Measurements from ENCODE around the gene NDUFA12. TPM values are rescaled to one million over a fixed set of nuclear protein-coding genes. Genes with fewer than 3 reads are reported as not detected.

Gene NDUFA12
- total RNA-seq, 1 experiment from 2014 or later, result 79.7 TPM

GRCh38 chr12:95016120-95016519 lies 12.6 kb upstream of the NDUFA12 start:
- BruUV-seq (replicated peaks), result no TSS peak

More at GRCh38 chr12:95016120-95016519, 12.6 kb upstream of the NDUFA12 start:
- ChIA-PET RAD21 (ENCODE audit: low non-redundant PET in 1 of 2, low total read pairs in 2 of 2, uncharacterized antibody in 2 of 2, unreplicated experiment in 2 of 2) (no interaction called here), POLR2A (interaction anchor here (1.0 kb wide), 1 partner anchor 13 kb away, joined by 5 read pairs; the partner anchor contains the start of gene NDUFA12), CTCF (no interaction called here)
- Histone ChIP-seq H3K36me3 (ENCODE audit: control insufficient read depth in 1 of 2, insufficient read depth in 2 of 2, low read length in 2 of 2) (0 out of 4 replicates have a peak, but pooled peaks cover 0 to 2% of the 10 kb centered on the region in 2 experiments), H3K27me3 (ENCODE audit: insufficient read depth, low read length) (no peaks in the 10 kb centered on the region), H4K20me1 (ENCODE audit: insufficient read depth) (no peaks in the 10 kb centered on the region), H3K9ac (ENCODE audit: low read length) (no peak overlapping the region), H3K4me3 (replicated peaks in 1 of 2; ENCODE audit: low read depth in 1 of 2, low read length in 2 of 2) (no peak overlapping the region), H3K79me2 (ENCODE audit: insufficient read depth, low read length) (no peaks in the 10 kb centered on the region), H3K9me2 (ENCODE audit: insufficient read depth) (no peaks in the 10 kb centered on the region), H3K4me2 (ENCODE audit: low read length) (no peak overlapping the region), H3K9me3 (ENCODE audit: control insufficient read depth in 1 of 2, insufficient read depth in 1 of 2, low read depth in 1 of 2, low read length in 2 of 2) (no peaks in the 10 kb centered on the region), H2AFZ (ENCODE audit: low read depth, low read length, poor library complexity, severe bottlenecking) (no peak overlapping the region), H3K4me1 (ENCODE audit: control insufficient read depth in 1 of 2, insufficient read depth in 2 of 2, low read length in 2 of 2) (no peaks in the 10 kb centered on the region), H3K27ac (ENCODE audit: low read depth, low read length) (no peak overlapping the region)
- intact Hi-C loops (cut with micrococcal nuclease), result no loop called here
- TF ChIP-seq EZH2 (IDR thresholded peaks at IDR 0.05) (no peak), ZNF274 (IDR thresholded peaks at IDR 0.05; ENCODE audit: low read depth, low read length) (no peak), MAX (IDR thresholded peaks at IDR 0.05) (no peak), ZFX (IDR thresholded peaks at IDR 0.05) (no peak), RAD21 (IDR thresholded peaks at IDR 0.05; ENCODE audit: low read depth) (no peak), CTCF (IDR thresholded peaks at IDR 0.05 in 2 of 3, conservative IDR thresholded peaks at IDR 0.05 in 1 of 3; ENCODE audit: borderline replicate concordance in 1 of 3, insufficient read depth in 1 of 3, low read depth in 2 of 3, low read length in 2 of 3) (no peak), REST (IDR thresholded peaks at IDR 0.05; ENCODE audit: low read depth) (no peak), FOSL1 (IDR thresholded peaks at IDR 0.05; ENCODE audit: low read depth) (no peak), SIN3A (IDR thresholded peaks at IDR 0.05; ENCODE audit: low read depth) (no peak), EGR1 (IDR thresholded peaks at IDR 0.05; ENCODE audit: low read depth) (no peak)
- DNase-seq (ENCODE audit: low read depth, low spot score), result no peak
- no peak for ATAC-seq

All from HCT116 (cell line).